Measurements from ENCODE around the gene JKAMP. TPM values are rescaled to one million over a fixed set of nuclear protein-coding genes. Genes with fewer than 3 reads are reported as not detected.
A peak's percentile ranks its signal among the peaks of the same experiment; 100 is the strongest.

The JKAMP gene
- total RNA-seq, 2 experiments from 2014 or later = 31.1 to 31.5 TPM

DNA sequence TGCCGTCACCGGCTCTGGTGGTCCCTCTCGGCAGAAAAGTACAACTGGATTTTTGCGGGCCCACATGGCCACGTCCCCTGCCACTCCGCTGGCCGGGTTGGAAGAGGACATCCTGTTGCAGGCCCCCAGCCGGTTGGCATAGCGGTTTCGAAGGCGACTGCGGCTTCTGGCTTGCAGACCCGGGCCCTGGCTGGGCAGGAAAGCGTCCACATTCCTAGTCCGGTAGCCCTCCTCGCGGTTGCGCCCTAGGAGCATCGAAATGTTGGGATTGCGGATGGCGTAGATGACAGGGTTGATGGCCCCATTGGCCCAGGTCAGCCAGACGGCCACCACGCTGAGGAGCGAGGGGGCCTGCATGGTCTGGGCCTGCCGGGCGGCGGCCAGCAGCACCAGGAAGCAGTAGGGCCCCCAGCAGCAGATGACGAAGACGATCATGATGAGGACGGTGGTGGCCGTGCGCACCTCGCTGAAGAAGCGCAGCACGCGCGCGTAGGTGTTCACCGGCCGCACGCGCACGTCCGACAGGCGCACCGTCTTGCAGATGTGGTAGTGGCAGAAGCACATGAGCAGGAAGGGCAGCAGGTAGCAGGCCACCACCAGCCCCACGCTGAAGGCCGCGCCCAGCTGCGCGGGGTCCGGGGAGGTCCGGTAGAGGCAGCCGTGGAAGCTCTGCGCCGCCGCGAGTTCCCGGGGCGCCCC, 20.4 kb upstream of the JKAMP start:
- CTCF ChIA-PET = interaction anchor here (0.9 to 2.6 kb wide), 4 partner anchors 20 to 113 kb away, joined by 3 to 7 read pairs (median 3); partner anchors contain the start of genes CCDC175, JKAMP and L3HYPDH

DNA sequence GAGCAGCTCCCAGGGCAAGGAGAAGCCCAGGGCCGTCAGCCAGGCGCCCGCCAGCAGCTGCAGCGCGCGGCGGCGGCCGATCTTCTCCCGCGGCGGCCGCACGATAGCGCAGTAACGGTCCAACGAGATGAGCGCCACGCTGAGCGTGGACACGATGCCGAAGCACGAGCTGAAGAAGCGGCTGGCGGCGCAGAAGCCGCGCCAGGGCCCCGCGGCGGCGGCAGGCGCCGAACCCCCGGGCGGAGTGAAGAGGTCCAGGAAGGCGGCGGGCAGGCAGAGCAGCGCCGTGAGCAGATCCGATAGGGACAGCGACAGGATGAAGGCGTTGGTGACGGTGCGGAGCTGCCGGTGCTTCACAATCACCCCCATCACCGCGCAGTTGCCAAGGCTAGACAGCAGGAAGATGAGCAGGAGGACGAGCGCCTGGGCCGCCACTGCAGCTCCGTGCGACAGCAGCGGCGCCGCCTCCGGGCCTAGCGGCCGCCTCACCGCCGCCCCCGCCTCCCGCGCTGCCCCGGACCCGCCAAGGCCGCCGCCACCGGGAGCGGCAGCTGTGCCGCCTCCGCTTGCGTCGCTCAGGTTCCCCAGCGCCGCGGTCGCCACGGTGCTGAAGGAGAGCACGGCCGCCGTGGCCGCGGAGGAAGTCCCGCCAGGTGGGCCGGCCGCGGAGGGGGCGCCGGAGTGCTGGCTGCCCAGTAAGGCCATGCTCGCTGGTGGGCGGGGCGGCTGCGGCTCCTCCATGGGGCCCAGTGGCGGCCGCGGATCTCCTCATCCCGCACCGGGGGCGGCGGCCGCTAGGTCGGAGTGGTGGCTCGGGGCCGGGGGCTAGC, 19.6 kb upstream of the JKAMP start:
- ChIA-PET POLR2A (interaction anchor here (0.6 to 2.2 kb wide), 5 partner anchors 10 to 19 kb away, joined by 3 to 15 read pairs (median 4); partner anchors contain the start of genes JKAMP and L3HYPDH), CTCF (interaction anchor here (0.6 to 2.6 kb wide), 5 partner anchors 20 to 1992 kb away, joined by 3 to 7 read pairs (median 3); partner anchors contain the start of genes CCDC175, JKAMP and L3HYPDH)
- peak; percentile 60 for DNase-seq
- peaks cover 1% of the 10 kb centered on the region for H3K27me3 Mint-ChIP-seq
- no peak overlapping the region for H3K27ac Mint-ChIP-seq
- no peaks in the 10 kb centered on the region for H3K36me3 Mint-ChIP-seq (ENCODE audit: low read depth)
- no peaks in the 10 kb centered on the region for H3K9me3 Mint-ChIP-seq
- peak overlapping the region; percentile 79 for H3K4me3 Mint-ChIP-seq
- peaks cover 12% of the 10 kb centered on the region for H3K4me1 Mint-ChIP-seq

More for the DNA sequence above, 20.4 kb upstream of the JKAMP start:
- POLR2A ChIA-PET = interaction anchor here (1.4 to 2.2 kb wide), 4 partner anchors 11 to 20 kb away, joined by 4 to 15 read pairs (median 9); partner anchors contain the start of genes JKAMP and L3HYPDH
- Mint-ChIP-seq H3K4me3 (peak overlapping the region; percentile 79), H3K27me3 (peaks cover 1% of the 10 kb centered on the region), H3K27ac (peak overlapping the region; percentile 33), H3K36me3 (ENCODE audit: low read depth) (no peaks in the 10 kb centered on the region), H3K4me1 (peaks cover 12% of the 10 kb centered on the region), H3K9me3 (no peaks in the 10 kb centered on the region)
- peak; percentile 30 for DNase-seq

DNA sequence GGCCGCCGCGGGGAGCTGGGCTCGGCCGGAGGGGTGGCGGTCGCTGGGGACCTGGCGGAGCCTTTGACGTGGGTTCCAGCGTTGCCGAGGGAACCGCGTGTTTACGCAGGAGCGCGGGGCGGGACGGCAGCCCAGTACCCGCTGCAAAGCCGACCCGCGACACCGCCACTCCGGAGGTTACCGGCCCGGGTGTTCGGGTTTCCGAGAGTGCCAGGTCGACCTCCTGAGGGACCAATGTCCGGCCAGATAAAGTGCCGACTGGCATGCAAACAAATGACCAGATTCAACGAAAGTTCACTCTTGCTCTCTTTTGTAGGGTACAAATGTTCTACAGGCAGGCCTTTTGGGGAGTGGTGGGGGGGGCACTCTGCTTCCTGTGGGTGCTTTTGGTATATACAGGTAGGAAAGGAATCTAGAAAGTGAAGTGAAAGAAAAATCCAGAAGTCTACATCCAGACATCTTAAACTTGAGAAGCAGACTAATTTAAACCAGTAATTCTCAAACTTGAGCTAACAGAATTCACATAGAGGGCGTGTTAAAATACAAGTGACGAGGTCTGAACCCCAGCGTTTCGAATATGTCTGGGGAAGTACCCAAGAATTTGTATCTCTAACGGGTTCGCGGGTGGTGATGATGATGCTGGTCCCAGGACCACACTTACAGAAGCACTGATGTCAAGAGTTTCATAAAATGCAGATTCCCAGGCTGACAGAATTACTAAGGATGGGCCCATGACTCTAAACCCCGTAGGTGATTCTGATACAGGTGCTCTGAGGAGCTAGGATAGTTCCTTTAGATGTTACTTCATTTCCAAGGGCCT, 18.8 kb upstream of the JKAMP start, which contains the start of gene GPR135:
TSS of gene GPR135 (minus strand) at position 65 of the 820 bp plus-strand sequence. CDS start 154 bp downstream, outside the sequence.
- POLR2A ChIA-PET = interaction anchor here (0.6 to 2.2 kb wide), 5 partner anchors 9 to 18 kb away, joined by 3 to 15 read pairs (median 4); partner anchors contain the start of genes JKAMP and L3HYPDH
- Mint-ChIP-seq H3K4me1 (peaks cover 12% of the 10 kb centered on the region), H3K36me3 (ENCODE audit: low read depth) (no peaks in the 10 kb centered on the region), H3K27ac (no peak within 1 kb of the TSS), H3K4me3 (peak within 1 kb of the TSS; percentile 79), H3K9me3 (no peaks in the 10 kb centered on the region), H3K27me3 (peaks cover 1% of the 10 kb centered on the region)
- no peak for DNase-seq
- CTCF ChIA-PET = interaction anchor here (0.6 to 2.6 kb wide), 4 partner anchors 19 to 1992 kb away, joined by 3 to 7 read pairs (median 3); partner anchors contain the start of genes CCDC175, JKAMP and L3HYPDH

DNA sequence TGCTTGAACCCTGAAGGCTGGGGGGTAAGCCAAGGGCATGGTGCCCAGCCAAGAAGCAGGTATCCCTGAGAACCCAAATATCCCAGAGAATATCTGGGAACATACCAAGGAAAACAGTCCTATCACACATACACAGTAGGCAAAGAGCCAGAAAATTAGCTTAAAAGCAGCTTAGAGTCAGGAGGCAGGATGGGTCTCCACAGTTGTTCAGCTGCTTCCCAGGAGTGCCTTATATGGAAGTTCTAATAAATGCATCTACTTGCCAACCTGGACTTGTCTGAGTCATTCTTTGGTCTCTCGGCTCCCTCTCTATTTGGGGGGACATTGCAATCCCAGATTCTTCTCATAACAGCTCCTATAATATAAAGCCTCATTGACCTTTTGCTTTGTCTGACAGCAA, 10.1 kb upstream of the JKAMP start:
- H3K27me3 Mint-ChIP-seq = no peaks in the 10 kb centered on the region
- no peak for DNase-seq
- H3K9me3 Mint-ChIP-seq = no peaks in the 10 kb centered on the region
- POLR2A ChIA-PET = interaction anchor here (1.8 kb wide), 1 partner anchor 9 kb away, joined by 9 read pairs; the partner anchor contains the start of gene GPR135
- H3K36me3 Mint-ChIP-seq (ENCODE audit: low read depth) = peaks cover 23% of the 10 kb centered on the region
- CTCF ChIA-PET = interaction anchor here (1.7 to 1.9 kb wide), 2 partner anchors 9 to 10 kb away, joined by 4 to 8 read pairs; partner anchors contain the start of genes JKAMP and L3HYPDH
- H3K4me1 Mint-ChIP-seq = peaks cover 10% of the 10 kb centered on the region
- no peak overlapping the region for H3K4me3 Mint-ChIP-seq
- no peak overlapping the region for H3K27ac Mint-ChIP-seq

DNA sequence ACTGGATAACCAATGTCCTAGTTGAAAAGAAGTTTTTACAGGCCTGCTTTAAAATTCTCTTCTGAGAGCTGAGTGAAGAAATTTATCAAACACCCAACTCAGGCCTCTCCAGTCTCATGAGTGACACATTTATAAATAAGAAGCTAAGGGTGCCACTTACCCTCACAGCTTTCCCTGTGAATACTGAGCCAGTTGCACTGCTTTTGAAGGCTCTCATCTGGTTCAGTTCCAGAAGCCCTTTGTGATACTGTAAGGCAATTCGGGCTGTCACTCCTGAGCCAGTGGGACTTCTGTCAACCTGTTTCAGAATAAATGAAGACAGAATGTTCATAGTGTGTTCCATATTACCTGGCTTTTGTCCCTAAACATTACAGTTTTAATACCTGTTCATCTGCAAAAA, 8.6 kb upstream of the JKAMP start:
- peaks cover 23% of the 10 kb centered on the region for H3K36me3 Mint-ChIP-seq (ENCODE audit: low read depth)
- DNase-seq = no peak
- no peak overlapping the region for H3K27ac Mint-ChIP-seq
- ChIA-PET CTCF (interaction anchor here (1.0 to 1.5 kb wide), 2 partner anchors 9 to 102 kb away, joined by 3 read pairs; partner anchors contain the start of genes JKAMP and L3HYPDH), POLR2A (interaction anchor here (1.3 kb wide), 1 partner anchor 11 kb away, joined by 3 read pairs; no protein-coding TSS in a partner anchor)
- H3K4me3 Mint-ChIP-seq = no peak overlapping the region
- H3K9me3 Mint-ChIP-seq = no peaks in the 10 kb centered on the region
- H3K27me3 Mint-ChIP-seq = no peaks in the 10 kb centered on the region
- H3K4me1 Mint-ChIP-seq = peaks cover 21% of the 10 kb centered on the region

DNA sequence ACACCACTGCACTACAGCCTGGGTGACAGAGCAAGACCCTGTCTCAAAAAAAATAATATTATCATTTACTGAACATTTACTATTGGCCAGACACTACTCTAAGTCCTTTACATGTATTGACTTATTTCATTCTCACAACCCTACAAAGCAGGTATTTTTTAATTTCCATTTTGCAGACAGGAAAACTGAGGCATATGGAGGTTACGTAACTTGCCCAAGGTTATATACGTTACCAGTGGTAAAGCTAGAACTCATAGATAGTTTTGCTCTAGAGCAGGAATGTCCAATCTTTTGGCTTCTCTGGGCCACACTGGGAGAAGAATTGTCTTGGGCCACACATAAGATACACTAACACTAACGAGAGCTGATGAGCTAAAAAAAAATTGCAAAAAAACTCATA, 5.8 kb upstream of the JKAMP start:
- ChIA-PET POLR2A (interaction anchor here (1.1 kb wide), 1 partner anchor 14 kb away, joined by 4 read pairs; the partner anchor contains the start of gene GPR135), CTCF (no interaction called here)
- Mint-ChIP-seq H3K4me1 (peaks cover 49% of the 10 kb centered on the region), H3K36me3 (ENCODE audit: low read depth) (peaks cover 17% of the 10 kb centered on the region), H3K9me3 (no peaks in the 10 kb centered on the region), H3K27me3 (no peaks in the 10 kb centered on the region), H3K4me3 (no peak overlapping the region), H3K27ac (no peak overlapping the region)
- DNase-seq = no peak

DNA sequence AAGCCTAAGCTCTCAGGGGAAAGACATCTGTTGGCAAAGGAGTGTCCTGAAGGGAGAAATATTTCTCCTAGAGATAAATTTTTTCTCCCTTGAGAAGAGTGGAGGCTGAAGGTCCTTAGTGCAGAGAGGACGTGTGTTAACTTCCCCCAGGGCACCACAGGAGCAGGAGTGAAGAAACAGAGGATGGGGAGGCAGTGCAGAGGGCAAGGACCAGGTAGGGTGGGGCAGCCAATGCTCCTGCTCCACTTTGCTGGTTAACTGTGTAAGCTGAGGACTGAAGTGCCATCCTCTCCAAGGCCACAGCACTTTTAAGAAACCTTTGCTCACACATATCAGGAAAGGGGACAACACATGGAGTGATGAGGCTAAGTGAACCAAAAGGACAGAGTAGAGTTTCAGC, 4.2 kb upstream of the JKAMP start:
- no peak for DNase-seq
- Mint-ChIP-seq H3K4me1 (peaks cover 50% of the 10 kb centered on the region), H3K9me3 (no peaks in the 10 kb centered on the region), H3K27ac (peak overlapping the region; percentile 44), H3K27me3 (no peaks in the 10 kb centered on the region), H3K36me3 (ENCODE audit: low read depth) (peaks cover 10% of the 10 kb centered on the region), H3K4me3 (peak overlapping the region; percentile 55)
- ChIA-PET POLR2A (no interaction called here), CTCF (no interaction called here)

DNA sequence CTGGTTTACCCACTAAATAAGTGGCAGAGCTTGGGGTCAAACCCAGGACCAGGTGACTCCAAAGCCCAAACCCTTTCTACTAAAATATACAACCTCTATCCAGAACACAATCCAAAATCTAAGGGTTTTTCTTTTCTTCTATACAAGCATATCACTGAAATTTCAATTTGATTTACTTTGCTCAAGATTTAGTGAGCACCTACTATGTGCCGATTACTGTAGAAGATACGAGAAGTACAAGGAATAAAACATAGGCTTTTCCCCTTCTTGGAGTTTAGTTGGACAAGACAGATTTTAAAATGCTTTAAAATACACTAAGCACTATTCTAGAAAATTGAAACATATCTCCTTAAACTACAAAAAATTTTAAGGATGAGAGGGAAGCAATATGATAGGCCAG, 2.9 kb upstream of the JKAMP start:
- no peaks in the 10 kb centered on the region for H3K27me3 Mint-ChIP-seq
- H3K27ac Mint-ChIP-seq = no peak overlapping the region
- H3K36me3 Mint-ChIP-seq (ENCODE audit: low read depth) = peaks cover 10% of the 10 kb centered on the region
- peaks cover 62% of the 10 kb centered on the region for H3K4me1 Mint-ChIP-seq
- H3K4me3 Mint-ChIP-seq = peak overlapping the region; percentile 34
- ChIA-PET CTCF (no interaction called here), POLR2A (no interaction called here)
- DNase-seq = no peak
- no peaks in the 10 kb centered on the region for H3K9me3 Mint-ChIP-seq

DNA sequence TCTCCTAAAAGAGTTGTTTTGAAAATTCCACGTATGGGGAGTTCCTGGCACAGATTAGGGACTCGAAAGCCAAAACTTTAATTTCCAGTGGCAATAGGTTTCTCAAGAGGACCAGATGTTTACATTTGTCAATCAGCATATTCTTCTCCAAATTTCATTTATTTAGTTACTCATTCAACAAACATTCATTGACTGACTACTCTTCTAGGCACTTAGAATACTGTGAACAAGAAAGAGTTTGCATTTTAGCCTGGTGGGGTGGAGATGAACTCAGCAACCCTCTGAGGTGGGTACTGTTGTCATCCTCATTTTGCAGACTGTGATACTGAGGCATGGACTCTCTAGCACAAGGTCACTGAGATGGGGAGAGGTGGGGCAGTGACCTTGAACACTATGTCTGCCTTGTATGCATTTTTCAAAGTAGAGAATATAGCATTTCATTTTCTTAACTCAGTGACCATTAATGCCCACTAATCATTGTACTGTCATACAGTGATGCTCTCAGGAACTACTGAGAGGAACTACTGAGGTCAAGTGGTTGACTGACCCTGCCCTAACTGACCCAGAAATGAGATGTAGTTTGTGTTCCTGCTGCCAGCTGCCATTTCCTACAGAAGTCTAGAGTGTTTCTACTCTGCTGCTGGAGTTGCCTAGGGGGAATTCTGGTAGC, 2.3 kb upstream of the JKAMP start:
- no peaks in the 10 kb centered on the region for H3K27me3 Mint-ChIP-seq
- H3K27ac Mint-ChIP-seq = peak overlapping the region; percentile 63
- POLR2A ChIA-PET = interaction anchor here (0.8 kb wide), 1 partner anchor 16 kb away, joined by 3 read pairs; the partner anchor contains the start of gene GPR135
- no peaks in the 10 kb centered on the region for H3K9me3 Mint-ChIP-seq
- no peak for DNase-seq
- peaks cover 10% of the 10 kb centered on the region for H3K36me3 Mint-ChIP-seq (ENCODE audit: low read depth)
- peaks cover 60% of the 10 kb centered on the region for H3K4me1 Mint-ChIP-seq
- CTCF ChIA-PET = interaction anchor here (1.3 to 1.4 kb wide), 2 partner anchors 8 to 849 kb away, joined by 4 to 5 read pairs; no protein-coding TSS in a partner anchor
- H3K4me3 Mint-ChIP-seq = peak overlapping the region; percentile 94

DNA sequence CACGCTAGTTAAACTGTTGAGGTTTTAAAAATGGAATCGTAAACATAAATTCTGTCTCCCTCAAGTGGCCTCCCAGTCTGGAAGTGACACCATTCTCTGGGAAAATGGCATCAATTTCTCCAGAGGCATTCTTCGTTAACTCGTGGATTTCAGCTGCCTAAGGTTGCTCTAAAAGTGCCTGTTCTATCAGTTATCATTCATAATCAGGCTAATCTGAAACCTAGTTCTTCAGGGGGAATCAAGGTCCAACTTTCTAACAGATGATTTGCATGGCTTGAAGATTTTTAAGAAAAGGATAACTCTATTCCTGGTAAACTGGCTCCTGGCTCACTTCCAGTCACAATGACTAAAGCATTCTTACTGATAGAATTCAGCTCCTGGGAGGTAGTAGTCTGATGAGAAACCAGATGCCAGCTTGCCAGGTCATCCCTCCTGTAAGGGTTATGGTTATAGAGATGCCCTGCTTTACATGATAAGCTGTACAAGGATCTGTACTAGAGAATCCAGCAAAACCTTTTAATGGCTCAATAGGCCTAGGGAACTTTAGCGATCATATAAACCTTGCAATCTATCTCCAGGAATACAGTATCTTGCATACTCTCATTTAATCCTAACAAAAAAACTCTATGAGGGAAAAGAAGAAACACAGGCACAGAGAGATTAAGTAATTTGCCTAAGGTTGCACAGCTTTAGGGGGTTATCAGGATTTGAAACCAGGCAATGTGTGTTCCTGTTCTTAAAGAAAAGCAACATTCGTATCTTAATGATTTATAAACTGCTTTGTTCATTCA, 1.6 kb upstream of the JKAMP start:
- Mint-ChIP-seq H3K27ac (peak overlapping the region; percentile 88), H3K4me3 (peak overlapping the region; percentile 94), H3K27me3 (no peaks in the 10 kb centered on the region), H3K9me3 (no peaks in the 10 kb centered on the region), H3K4me1 (peaks cover 59% of the 10 kb centered on the region), H3K36me3 (ENCODE audit: low read depth) (peaks cover 11% of the 10 kb centered on the region)
- DNase-seq = no peak
- POLR2A ChIA-PET = interaction anchor here (0.8 to 2.6 kb wide), 7 partner anchors 14 to 1055 kb away, joined by 3 to 19 read pairs (median 7); partner anchors contain the start of genes DAAM1, GPR135, KIAA0586 and PPM1A
- CTCF ChIA-PET = interaction anchor here (1.3 to 1.4 kb wide), 2 partner anchors 9 to 849 kb away, joined by 4 to 5 read pairs; no protein-coding TSS in a partner anchor

Data from activated CD4-positive, alpha-beta memory T cell treated with anti-CD3 and anti-CD28 coated beads, Interleukin-2, amount 10 ng/mL, durations not matched to agents 7 days and 5 days (primary cell).